Testis (tissue), 3 donors: ENCODE measurements around the gene TSPAN32. TPM values are rescaled to one million over a fixed set of nuclear protein-coding genes. Genes with fewer than 3 reads are reported as not detected.
"Not testable (repeated sequence)": the region's sequence is repeated elsewhere in the genome, so short reads cannot be mapped to it uniquely, and the experiment has no call there.

Experiments used
- DNase-seq: peaks from one replicate; pipeline ENCODE4 v3.0.0-alpha.2; 2019
- H3K27ac ChIP-seq, 2 donors: fragments of 200-600 bp; sonication (generic); one replicate each; pipeline ENCODE4 v1.5.1; 2019
- H3K27me3 ChIP-seq: fragments of 200-600 bp; sonication (generic); one replicate; pipeline ENCODE4 v1.5.1; 2019
- H3K36me3 ChIP-seq: fragments of 200-600 bp; sonication (generic); one replicate; pipeline ENCODE4 v1.5.1; 2017; ENCODE audit warnings: low read depth; ENCODE audit errors: missing control alignments
- H3K4me1 ChIP-seq: fragments of 200-600 bp; sonication (generic); one replicate; pipeline ENCODE4 v1.5.1; 2019
- H3K4me3 ChIP-seq, 2 donors: fragments of 200-600 bp; sonication (generic); one replicate each; pipeline ENCODE4 v1.5.1; 2017 to 2019
- H3K9me3 ChIP-seq: fragments of 200-600 bp; sonication (generic); one replicate; pipeline ENCODE4 v1.5.1; 2017
- CTCF ChIP-seq, 3 experiments: fragments of 450-650 bp in 2 of 3; fragments of 200-600 bp in 1 of 3; sonication (generic) in 1 of 3; IDR thresholded peaks; one replicate each; pipeline ENCODE4 v1.5.1; 2016 to 2019; ENCODE audit warnings: antibody characterized with exemption in 3 of 3, mild to moderate bottlenecking in 2 of 3, moderate library complexity in 1 of 3
- POLR2A ChIP-seq: fragments of 450-650 bp; IDR thresholded peaks from one replicate; pipeline ENCODE4 v1.6.1; 2017; ENCODE audit warnings: antibody characterized with exemption, mild to moderate bottlenecking, moderate library complexity
- WGBS, 2 donors: methylation state at CpG; one replicate each; pipeline ENCODE4 v1.1.5; 2018; 5-methylcytosine and 5-hydroxymethylcytosine counted together
- intact Hi-C: fragments of 100-400 bp; cut with DNase I; formaldehyde crosslinking; loops from one replicate; pipeline ENCODE4 v1.15.1; 2023; ENCODE audit warnings: low total_unique reads
- polyA plus RNA-seq: library from polyadenylated mRNA; stranded (reverse); fragments of 350-450 nt; fragmentation: Illumina TruSeq; extraction: RNeasy Lipid Tissue Mini Kit (QIAGEN cat#74804); gene quantifications from one replicate; pipeline ENCODE4 v1.2.3, GENCODE V29; 2014; ENCODE audit warnings: low read depth, low replicate concordance; ENCODE audit not compliant: insufficient read depth
- total RNA-seq, 2 donors: library from RNA; depleted of rRNA; stranded (reverse); fragments of >200 nt; gene quantifications; one replicate each; pipeline ENCODE4 v1.2.3, GENCODE V29; 2016

The TSPAN32 gene
- total and polyA plus RNA-seq, 3 donors from 2014 or later, result 1.0 to 1.5 (median 1.1) TPM

- 92 to 96% methylated on average over 9 of the region's 9 CpGs for WGBS, 2 donors
- no peak overlapping the region for H3K4me3 ChIP-seq
- no peak for TF ChIP-seq POLR2A
- TF ChIP-seq CTCF (IDR thresholded peaks at IDR 0.05), result no peak
- no peaks in the 10 kb centered on the region for H3K36me3 ChIP-seq
- intact Hi-C loops, result no loop called here
- no peaks in the 10 kb centered on the region for H3K27me3 ChIP-seq
- H3K9me3 ChIP-seq, result no peaks in the 10 kb centered on the region
- no peak for DNase-seq
- no peak overlapping the region for H3K27ac ChIP-seq
- no peaks in the 10 kb centered on the region for H3K4me1 ChIP-seq
These were observed 27.7 kb downstream of the TSPAN32 start for GRCh38 chr11:2329551-2329950.

- no peaks in the 10 kb centered on the region for H3K4me1 ChIP-seq
- H3K27ac ChIP-seq, result no peak overlapping the region
- no peak overlapping the region for H3K4me3 ChIP-seq
- H3K36me3 ChIP-seq, result no peaks in the 10 kb centered on the region
- 96 to 100% methylated on average over 6 of the region's 6 CpGs for WGBS, 2 donors
- TF ChIP-seq CTCF (IDR thresholded peaks at IDR 0.05) (no peak), POLR2A (no peak)
- no peak for DNase-seq
- no peaks in the 10 kb centered on the region for H3K9me3 ChIP-seq
- intact Hi-C loops, result no loop called here
- no peaks in the 10 kb centered on the region for H3K27me3 ChIP-seq
These were observed 28.9 kb downstream of the TSPAN32 start for GRCh38 chr11:2330696-2331095.

- Histone ChIP-seq H3K27ac (no peak overlapping the region), H3K4me1 (no peaks in the 10 kb centered on the region), H3K27me3 (no peaks in the 10 kb centered on the region), H3K4me3 (no peak overlapping the region), H3K36me3 (no peaks in the 10 kb centered on the region), H3K9me3 (no peaks in the 10 kb centered on the region)
- intact Hi-C loops, result no loop called here
- 82 to 83% methylated on average over 5 of the region's 5 CpGs for WGBS, 2 donors
- no peak for DNase-seq
- TF ChIP-seq CTCF (IDR thresholded peaks at IDR 0.05), result no peak
- no peak for TF ChIP-seq POLR2A
These were observed 29.6 kb downstream of the TSPAN32 start for GRCh38 chr11:2331404-2331803.

GRCh38 chr11:2332569-2332968 lies 30.8 kb downstream of the TSPAN32 start:
- H3K4me1 ChIP-seq, H3K36me3 ChIP-seq, H3K27me3 ChIP-seq, DNase-seq, H3K27ac ChIP-seq, H3K9me3 ChIP-seq, intact Hi-C loops, H3K4me3 ChIP-seq: not testable (repeated sequence)
- WGBS, 2 donors, result 61% methylated on average over 12 of the region's 29 CpGs; no CpG with 5 or more reads in 1 of the 2 donors

GRCh38 chr11:2333486-2334205 lies 31.8 kb downstream of the TSPAN32 start:
- H3K27me3 ChIP-seq, H3K27ac ChIP-seq, H3K36me3 ChIP-seq, H3K4me1 ChIP-seq, intact Hi-C loops, H3K4me3 ChIP-seq, H3K9me3 ChIP-seq, DNase-seq: not testable (repeated sequence)
- WGBS, 2 donors, result 100% methylated on average over 1 to 2 of the region's 4 CpGs

GRCh38 chr11:2335286-2335685 lies 33.5 kb downstream of the TSPAN32 start:
- H3K4me1 ChIP-seq, H3K27ac ChIP-seq, H3K36me3 ChIP-seq, H3K4me3 ChIP-seq, H3K27me3 ChIP-seq, H3K9me3 ChIP-seq, intact Hi-C loops, DNase-seq: not testable (repeated sequence)
- WGBS, 2 donors, result 91 to 95% methylated on average over 18 of the region's 18 CpGs

- H3K27ac ChIP-seq, H3K36me3 ChIP-seq, intact Hi-C loops, H3K4me1 ChIP-seq, H3K4me3 ChIP-seq, DNase-seq, H3K27me3 ChIP-seq, H3K9me3 ChIP-seq: not testable (repeated sequence)
- WGBS, 2 donors, result 81 to 85% methylated on average over 8 of the region's 8 CpGs
These were observed 36.9 kb downstream of the TSPAN32 start for GRCh38 chr11:2338760-2339159.
